ENCODE results near the gene TM9SF1.

GRCh38 chr14:24190416-24190815 is 4.8 kb downstream of the TM9SF1 start:
- TF ChIP-seq GATA3 (IDR thresholded peaks at IDR 0.05; ENCODE audit: low read depth, low read length), result no peak
- TF ChIP-seq GATA2 (IDR thresholded peaks at IDR 0.05; ENCODE audit: low read depth, low read length), result no peak
